Measurements from ENCODE around the gene AKAP6. TPM values are rescaled to one million over a fixed set of nuclear protein-coding genes. Genes with fewer than 3 reads are reported as not detected.

The AKAP6 gene
- total and polyA plus RNA-seq, 2 of the 8 experiments (the other 6 are each of a cell fraction or from before 2014, with no cell fraction given), result 0.09 to 0.89 TPM

- no peak for DNase-seq (ENCODE audit: low read depth in 1 of 2, low spot score in 2 of 2)
- Histone ChIP-seq H2AFZ (ENCODE audit: low read length) (no peak overlapping the region), H2BK20ac (ENCODE audit: low read length) (no peak overlapping the region), H2AK5ac (ENCODE audit: low read depth, low read length) (no peak overlapping the region), H2BK120ac (replicated peaks; ENCODE audit: low read depth, low read length) (no peak overlapping the region), H3K18ac (ENCODE audit: extremely low read depth, low read length) (no peak overlapping the region), H3K4me3 (ENCODE audit: extremely low read depth in 1 of 4, insufficient read depth in 2 of 4, low read depth in 3 of 4, low read length in 4 of 4) (no peak overlapping the region), H2BK15ac (ENCODE audit: low read length) (no peak overlapping the region), H3K79me2 (ENCODE audit: control insufficient read depth in 1 of 2, insufficient read depth in 2 of 2, low read length in 2 of 2) (no peaks in the 10 kb centered on the region), H4K5ac (ENCODE audit: insufficient read length, low read depth, low read length) (no peak overlapping the region), H4K8ac (ENCODE audit: extremely low read depth, insufficient read depth, low read length) (no peak overlapping the region), H3K27ac (ENCODE audit: low read depth, low read length) (no peak overlapping the region), H3K4me2 (ENCODE audit: insufficient read depth in 1 of 2, low read depth in 2 of 2, low read length in 2 of 2) (no peak overlapping the region), H3K9ac (replicated peaks in 1 of 4; ENCODE audit: extremely low read depth in 1 of 4, low read depth in 3 of 4, low read length in 3 of 4) (no peak overlapping the region), H3K4ac (replicated peaks; ENCODE audit: insufficient read length, low read depth, low read length) (no peak overlapping the region), H2BK5ac (ENCODE audit: low read depth, low read length) (no peak overlapping the region), H4K91ac (replicated peaks; ENCODE audit: insufficient read length, low read length) (no peak overlapping the region), H3K27me3 (replicated peaks in 1 of 4; ENCODE audit: control insufficient read depth in 3 of 4, extremely low read depth in 1 of 4, insufficient read depth in 3 of 4, low read length in 3 of 4) (no peaks in the 10 kb centered on the region), H3K23ac (ENCODE audit: insufficient read length) (no peak overlapping the region), H3K4me1 (replicated peaks in 1 of 4; ENCODE audit: control insufficient read depth in 3 of 4, insufficient read depth in 4 of 4, low read length in 3 of 4) (no peaks in the 10 kb centered on the region), H3K14ac (ENCODE audit: insufficient read length) (no peak overlapping the region), H2BK12ac (ENCODE audit: low read depth, low read length) (no peak overlapping the region), H3K36me3 (ENCODE audit: control insufficient read depth in 2 of 4, insufficient read depth in 4 of 4, low read length in 3 of 4) (no peaks in the 10 kb centered on the region), H3K9me3 (ENCODE audit: insufficient read depth in 2 of 2, low read depth in 1 of 2, low read length in 1 of 2) (no peaks in the 10 kb centered on the region), H4K20me1 (replicated peaks in 1 of 2; ENCODE audit: control insufficient read depth in 1 of 2, insufficient read depth in 2 of 2, low read length in 2 of 2) (no peaks in the 10 kb centered on the region), H3K79me1 (ENCODE audit: low read depth, low read length) (no peaks in the 10 kb centered on the region), H3K56ac (replicated peaks; ENCODE audit: insufficient read length, low read depth, low read length) (no peak overlapping the region), H3K23me2 (ENCODE audit: low read depth, low read length) (no peaks in the 10 kb centered on the region)
- 61% methylated on average over 7 of the region's 7 CpGs; no CpG with 5 or more reads in 1 of the 2 experiments for WGBS, 2 experiments (ENCODE audit: extremely low coverage in 1 of 2, insufficient coverage in 1 of 2, insufficient read length in 1 of 2, insufficient replicate concordance in 2 of 2, low coverage in 1 of 2, low lambda C conversion rate in 2 of 2, missing lambda C conversion rate in 1 of 2)
- ChIA-PET POLR2A (ENCODE audit: partially characterized antibody) (no interaction called here), CTCF (ENCODE audit: partially characterized antibody) (interaction anchor here (0.6 to 1.2 kb wide), 16 partner anchors 11 to 1510 kb away, joined by 3 to 8 read pairs (median 3); no protein-coding TSS in a partner anchor)
- FAIRE-seq, result peak; percentile 7
- TF ChIP-seq SIX5 (IDR thresholded peaks at IDR 0.05; ENCODE audit: low read depth, low read length) (no peak), RFX5 (IDR thresholded peaks at IDR 0.05; ENCODE audit: borderline replicate concordance, low read depth, low read length) (no peak), RAD21 (IDR thresholded peaks at IDR 0.05 in 1 of 2, conservative IDR thresholded peaks at IDR 0.05 in 1 of 2; ENCODE audit: low read depth in 2 of 2, low read length in 2 of 2) (peak; percentile 84 to 90), SIRT6 (IDR thresholded peaks at IDR 0.05; ENCODE audit: low read length) (no peak), SP1 (IDR thresholded peaks at IDR 0.05; ENCODE audit: low read depth, low read length) (no peak), CTCF (IDR thresholded peaks at IDR 0.05; ENCODE audit: control extremely low read depth in 1 of 3, insufficient read depth in 1 of 3, low read depth in 1 of 3, low read length in 3 of 3) (peak in 2 of 3 experiments; percentile 53 to 61; a peak in 3 of 4 replicates), HDAC6 (IDR thresholded peaks at IDR 0.05; ENCODE audit: low read depth, low read length) (no peak), MAFK (IDR thresholded peaks at IDR 0.05; ENCODE audit: low read depth, low read length) (no peak), BRCA1 (IDR thresholded peaks at IDR 0.05; ENCODE audit: low read depth, low read length) (no peak)
Measured at GRCh38 chr14:32710731-32711680, 381.9 kb downstream of the AKAP6 start.
